ENCODE data around the gene CREB3L4. TPM values are rescaled to one million over a fixed set of nuclear protein-coding genes. Genes with fewer than 3 reads are reported as not detected.
"Not testable (repeated sequence)": the region's sequence is repeated elsewhere in the genome, so short reads cannot be mapped to it uniquely, and the experiment has no call there.

The CREB3L4 gene
- polyA plus RNA-seq, 4 donors, result 31.4 to 37.0 (median 34.8) TPM

GRCh38 chr1:153958111-153958960, 9.4 kb upstream of the CREB3L4 start, which contains the start of gene CRTC2:
TSS of gene CRTC2 (minus strand) at chr1:153958612. CDS start at chr1:153958497, 115 bp downstream.
- DNase-seq (ENCODE audit: low read depth in 4 of 4, low spot score in 3 of 4), result peak; percentile 91 to 98 (median 96)

- DNase-seq (ENCODE audit: low read depth in 4 of 4, low spot score in 3 of 4), result no peak
Observed at GRCh38 chr1:153958961-153959260, 8.8 kb upstream of the CREB3L4 start.

- DNase-seq (ENCODE audit: low read depth in 4 of 4, low spot score in 3 of 4), result no peak
Observed at GRCh38 chr1:153959454-153959853, 8.2 kb upstream of the CREB3L4 start.

GRCh38 chr1:153960206-153960605, 7.5 kb upstream of the CREB3L4 start:
- DNase-seq (ENCODE audit: low read depth in 4 of 4, low spot score in 3 of 4), result no peak

GRCh38 chr1:153961421-153961820, 6.3 kb upstream of the CREB3L4 start:
- no peak for DNase-seq (ENCODE audit: low read depth in 4 of 4, low spot score in 3 of 4)

- no peak for DNase-seq (ENCODE audit: low read depth in 4 of 4, low spot score in 3 of 4)
Observed at GRCh38 chr1:153962088-153963029, 5.3 kb upstream of the CREB3L4 start.

GRCh38 chr1:153963030-153963849, 4.5 kb upstream of the CREB3L4 start, which contains the start of gene SLC39A1:
TSS of gene SLC39A1 (minus strand) at chr1:153963537. CDS start at chr1:153962715, 822 bp downstream.
- DNase-seq (ENCODE audit: low read depth in 4 of 4, low spot score in 3 of 4), result peak; percentile 96 to 98 (median 98)

- DNase-seq (ENCODE audit: low read depth in 4 of 4, low spot score in 3 of 4), result no peak
Observed at GRCh38 chr1:153963850-153964331, 3.8 kb upstream of the CREB3L4 start.

- no peak for DNase-seq (ENCODE audit: low read depth in 4 of 4, low spot score in 3 of 4)
Observed at GRCh38 chr1:153968000-153968363, 280 bp downstream of the CREB3L4 start.

GRCh38 chr1:153968408-153968807, 706 bp downstream of the CREB3L4 start:
- no peak for DNase-seq (ENCODE audit: low read depth in 4 of 4, low spot score in 3 of 4)

- no peak for DNase-seq (ENCODE audit: low read depth in 4 of 4, low spot score in 3 of 4)
Observed at GRCh38 chr1:153968972-153969371, 1.3 kb downstream of the CREB3L4 start.

- no peak for DNase-seq (ENCODE audit: low read depth in 4 of 4, low spot score in 3 of 4)
Observed at GRCh38 chr1:153970346-153970745, 2.6 kb downstream of the CREB3L4 start.

- no peak for DNase-seq (ENCODE audit: low read depth in 4 of 4, low spot score in 3 of 4)
Observed at GRCh38 chr1:153973071-153973470, 5.4 kb downstream of the CREB3L4 start.

- no peak for DNase-seq (ENCODE audit: low read depth in 4 of 4, low spot score in 3 of 4)
Observed at GRCh38 chr1:153973525-153973924, 5.8 kb downstream of the CREB3L4 start.

GRCh38 chr1:153976819-153977249, 9.1 kb downstream of the CREB3L4 start:
- DNase-seq (ENCODE audit: low read depth in 4 of 4, low spot score in 3 of 4), result no peak

GRCh38 chr1:153977250-153978240, 9.8 kb downstream of the CREB3L4 start, which contains the start of gene JTB:
TSS of gene JTB (minus strand) at chr1:153977674. CDS start at chr1:153977252, 422 bp downstream.
- peak in 2 of 4 donors; percentile 76 to 77 for DNase-seq (ENCODE audit: low read depth in 4 of 4, low spot score in 3 of 4)

GRCh38 chr1:153978274-153978909, 10.7 kb downstream of the CREB3L4 start:
- no peak for DNase-seq (ENCODE audit: low read depth in 4 of 4, low spot score in 3 of 4)

- DNase-seq (ENCODE audit: low read depth in 4 of 4, low spot score in 3 of 4), result not testable (repeated sequence)
Observed at GRCh38 chr1:153979091-153979490, 11.4 kb downstream of the CREB3L4 start.

All from right renal pelvis (tissue), 4 donors.